HG03060 (cell line): ENCODE results near the gene DCAF7.

ENCODE experiments used
- ATAC-seq: cut with Tn5 transposase; IDR thresholded peaks from one replicate; pipeline ENCODE4 v1.9.1; 2021; ENCODE audit warnings: low read depth, moderate number of reproducible peaks; ENCODE audit not compliant: unreplicated experiment

DCAF7 gene

DNA sequence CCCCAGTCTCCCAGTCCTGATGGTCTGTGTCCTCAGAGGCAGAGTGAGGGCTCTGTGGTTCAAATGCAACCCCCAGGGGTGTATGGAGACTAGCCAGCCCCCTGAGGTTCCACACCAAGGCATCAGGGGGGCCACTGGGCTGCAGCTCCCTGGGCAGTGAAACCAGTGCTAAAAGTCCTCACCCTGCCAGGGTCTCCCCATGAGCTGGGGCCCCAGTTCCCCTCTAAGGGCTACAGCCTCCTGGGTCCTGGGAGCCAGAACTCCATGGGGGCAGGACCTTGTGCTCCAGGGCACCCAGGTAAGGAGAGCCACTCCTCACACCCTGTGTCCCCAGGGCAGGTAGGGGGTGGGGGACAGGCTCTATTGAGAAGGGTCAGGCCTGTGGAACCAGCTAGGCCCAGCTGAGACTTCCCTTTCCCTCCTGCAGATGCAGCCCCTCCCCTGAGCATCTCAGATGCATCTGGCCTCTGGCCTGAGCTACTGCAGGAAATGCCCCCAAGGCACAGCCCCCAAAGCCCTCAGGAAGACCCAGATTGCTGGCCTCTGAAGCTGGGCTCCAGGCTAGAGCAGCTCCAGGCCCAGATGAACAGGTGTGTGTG lies 6.4 kb upstream of the DCAF7 start:
- no peak for ATAC-seq

DNA sequence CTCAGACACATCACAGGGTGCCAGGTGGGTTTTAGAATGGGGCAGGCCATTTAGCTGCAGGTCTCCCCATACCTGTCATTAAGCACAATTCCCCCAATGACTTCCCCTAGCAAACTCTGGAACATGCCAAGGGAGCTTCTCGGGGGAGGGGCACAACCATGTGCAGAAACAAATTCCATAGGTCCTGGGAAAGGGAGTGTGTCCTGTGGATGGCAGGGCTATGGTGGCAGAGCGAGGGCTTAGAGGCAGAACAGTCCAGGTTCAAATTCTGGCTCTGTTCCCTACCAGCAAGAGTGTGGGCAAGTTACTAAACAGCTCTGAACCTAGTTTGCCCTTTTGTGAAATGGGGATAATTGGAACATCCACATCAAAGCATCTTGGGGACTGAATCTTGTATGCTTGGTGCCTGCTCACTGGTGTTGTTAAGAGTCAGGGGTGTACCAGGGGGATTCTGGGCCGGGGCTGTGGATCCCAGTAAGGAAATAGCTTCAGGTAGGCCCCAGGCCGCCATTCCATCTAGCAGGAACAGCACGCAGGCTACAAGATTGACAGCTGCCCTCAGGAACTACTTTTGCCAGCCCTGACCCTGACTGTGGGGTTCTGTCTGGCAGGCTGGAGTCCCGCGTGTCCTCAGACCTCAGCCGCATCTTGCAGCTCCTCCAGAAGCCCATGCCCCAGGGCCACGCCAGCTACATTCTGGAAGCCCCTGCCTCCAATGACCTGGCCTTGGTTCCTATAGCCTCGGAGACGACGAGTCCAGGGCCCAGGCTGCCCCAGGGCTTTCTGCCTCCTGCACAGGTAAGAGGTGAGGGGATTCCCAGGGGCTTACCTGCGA lies 5.6 kb upstream of the DCAF7 start:
- no peak for ATAC-seq

DNA sequence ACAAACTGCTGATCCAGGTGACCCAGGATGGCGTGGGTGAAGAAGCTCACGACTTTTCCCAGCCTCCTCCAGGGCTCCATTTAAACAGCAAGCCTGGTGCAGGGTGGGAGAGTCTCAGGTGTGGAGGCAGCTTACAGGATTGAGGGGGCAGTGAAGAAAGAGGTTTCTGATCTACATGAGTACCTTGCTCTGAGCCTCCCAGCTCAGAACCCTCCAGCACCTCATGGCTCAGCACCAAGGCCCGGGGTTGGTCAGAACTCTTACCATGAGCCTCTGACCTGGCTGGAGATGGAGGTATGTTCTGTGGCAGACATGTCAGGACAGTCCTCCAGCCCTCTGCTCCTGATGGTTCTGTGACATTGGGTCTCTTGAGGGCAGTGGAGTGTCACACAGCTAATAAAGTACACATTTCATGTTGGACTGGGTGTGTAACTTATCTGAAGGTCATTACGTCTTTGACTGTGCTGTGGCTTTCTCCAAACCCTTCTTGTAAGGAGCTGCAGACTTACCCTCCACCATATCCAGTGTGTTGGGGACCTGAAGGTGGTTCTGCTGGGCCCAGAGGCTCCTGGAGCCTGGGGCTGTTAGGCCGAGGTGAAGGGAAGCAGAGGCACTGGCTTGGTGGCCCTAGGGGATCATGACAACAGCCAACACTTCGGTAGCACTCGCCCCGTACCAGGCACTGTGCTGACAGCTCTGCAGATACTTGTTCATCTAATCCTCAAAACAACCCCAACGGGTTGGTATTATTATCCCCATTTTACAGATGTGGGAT lies 3.8 kb upstream of the DCAF7 start:
- ATAC-seq: no peak

DNA sequence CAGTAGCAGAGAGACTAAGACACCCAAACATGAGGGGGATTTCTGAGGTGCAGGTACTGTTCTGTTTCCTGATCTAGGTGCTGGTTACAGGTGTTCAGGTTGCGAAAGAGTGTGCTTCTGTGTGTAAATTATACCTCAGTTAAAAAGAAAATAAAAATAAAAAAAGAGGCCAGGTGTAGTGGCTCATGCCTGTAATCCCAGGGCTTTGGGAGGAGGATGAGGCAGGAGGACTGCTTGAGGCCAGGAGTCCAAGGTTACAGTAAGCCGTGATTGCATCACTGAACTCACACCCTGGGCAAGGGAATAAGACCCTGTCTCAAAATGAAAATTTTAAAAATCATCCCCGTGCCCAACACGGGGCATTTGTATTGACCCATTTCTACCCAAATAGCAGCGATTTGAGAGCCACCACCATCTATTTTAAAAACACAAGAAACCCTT lies 3.2 kb upstream of the DCAF7 start:
- ATAC-seq: no peak

DNA sequence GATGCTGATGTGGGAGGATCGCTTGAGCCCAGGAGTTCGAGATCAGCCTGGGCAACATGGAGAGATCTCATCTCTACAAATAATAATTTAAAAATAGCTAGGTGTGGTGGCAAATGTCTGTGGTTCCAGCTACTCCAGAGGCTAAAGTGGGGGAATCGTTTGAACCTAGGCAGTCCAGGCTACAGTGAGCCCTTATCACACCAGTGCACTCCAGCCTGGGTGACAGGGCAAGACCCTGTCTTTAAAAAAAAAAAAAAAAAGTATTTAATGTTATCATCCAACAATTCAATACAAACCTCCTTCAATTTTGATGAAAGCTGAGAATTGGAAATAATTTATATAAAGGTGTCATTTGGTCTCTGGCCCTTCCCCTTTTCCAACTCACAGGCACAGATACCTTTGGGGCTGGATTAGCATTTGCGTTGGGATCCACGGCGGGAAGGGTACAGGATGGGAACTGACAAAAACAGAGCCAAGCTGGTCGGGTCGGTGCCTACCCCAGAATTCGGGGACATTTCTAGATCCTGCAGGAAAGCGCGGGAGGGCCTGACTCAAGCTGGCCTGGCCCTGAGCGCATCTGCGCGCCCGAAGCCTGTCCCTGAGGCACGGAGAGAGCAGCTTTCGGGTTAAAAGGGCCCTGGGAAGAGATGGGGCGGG lies 860 bp upstream of the DCAF7 start:
- ATAC-seq: no peak

DNA sequence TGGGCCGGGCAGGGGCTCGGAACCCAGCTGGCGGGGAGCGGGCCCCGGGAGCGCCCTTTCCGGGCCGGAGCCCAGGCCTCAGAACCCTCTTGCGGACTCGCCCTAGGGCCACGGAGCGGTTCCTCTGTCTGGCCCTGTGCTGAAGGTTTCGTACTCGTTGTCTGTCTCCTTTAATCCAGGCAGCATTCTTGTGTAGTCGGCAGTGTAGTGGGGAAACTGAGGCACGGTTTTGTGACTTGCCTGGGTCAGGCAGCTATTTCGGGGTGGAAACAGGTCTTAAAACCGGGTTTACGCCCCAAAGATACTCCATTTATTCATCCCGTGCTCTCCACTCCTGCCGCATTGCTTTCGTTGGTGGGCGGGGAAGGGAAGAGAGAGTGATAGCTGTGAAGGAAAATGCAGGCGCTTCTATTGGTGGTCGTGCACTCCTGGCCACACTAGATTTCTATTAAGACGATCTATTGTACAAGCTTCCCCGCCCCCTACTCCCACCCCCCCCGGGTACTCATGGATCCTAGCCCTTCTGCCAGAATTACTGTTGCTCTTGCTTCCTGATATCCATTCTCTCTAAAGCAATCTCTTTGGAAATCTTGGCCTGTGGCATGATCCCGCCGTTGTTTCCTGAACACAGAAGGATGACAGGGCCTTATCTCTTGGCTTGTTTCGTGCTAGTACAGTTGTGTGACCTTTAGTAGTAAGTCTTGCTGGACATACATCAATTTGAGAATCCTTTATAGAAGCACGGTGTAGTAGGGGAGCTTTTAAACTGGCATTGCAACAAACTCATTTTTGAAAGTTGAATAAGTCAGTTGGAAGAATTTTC lies 751 bp downstream of the DCAF7 start:
- ATAC-seq: no peak

DNA sequence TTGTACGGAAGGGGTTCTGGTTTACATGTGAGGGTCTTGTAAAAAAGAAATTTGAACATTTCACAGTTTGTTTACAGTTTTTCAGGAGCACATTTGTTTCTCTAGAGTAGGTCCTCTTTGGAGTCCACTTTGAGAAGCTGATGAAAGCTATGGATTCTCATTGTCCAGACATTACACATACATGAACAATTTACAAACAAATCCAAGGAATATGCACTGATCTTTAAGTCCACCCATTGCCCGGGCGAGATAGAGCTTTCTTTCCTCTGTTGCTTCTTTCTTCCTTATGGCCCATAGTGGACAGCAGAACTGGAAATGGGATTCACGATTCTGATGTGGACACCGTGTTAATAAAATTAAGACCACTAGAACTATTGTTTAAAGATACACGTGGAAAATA lies 1.9 kb downstream of the DCAF7 start:
- ATAC-seq: no peak

DNA sequence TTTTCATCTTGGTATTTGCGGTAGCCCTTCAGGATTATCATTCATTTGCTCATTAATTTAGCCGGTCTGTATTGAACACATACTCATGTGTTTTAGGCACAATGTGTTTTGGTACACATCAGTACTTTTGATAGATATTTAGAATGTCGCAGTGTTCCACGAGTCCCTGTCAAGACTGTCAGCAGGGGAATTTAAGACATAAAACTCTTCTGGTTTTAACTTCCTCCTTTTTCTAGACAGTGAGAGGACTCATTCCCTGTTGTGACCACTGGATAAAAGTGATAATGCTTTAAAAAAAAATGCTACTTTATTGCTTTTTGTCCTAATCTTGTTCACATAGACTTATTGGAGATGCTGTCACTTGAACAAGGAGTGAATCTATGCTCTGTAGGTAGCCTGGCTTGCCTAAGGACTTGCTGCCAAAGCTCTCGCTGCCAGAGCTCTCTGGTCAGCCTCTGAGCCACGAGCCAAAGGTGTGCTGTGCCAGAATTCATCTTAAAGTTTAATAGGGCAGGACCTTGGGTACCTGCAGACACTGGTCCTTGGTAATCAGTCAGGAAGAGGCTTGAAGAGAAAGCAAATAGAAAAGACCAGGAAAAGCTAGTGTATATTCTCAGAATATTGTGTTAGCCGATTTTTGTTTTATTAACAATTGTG lies 5.4 kb downstream of the DCAF7 start:
- no peak for ATAC-seq

DNA sequence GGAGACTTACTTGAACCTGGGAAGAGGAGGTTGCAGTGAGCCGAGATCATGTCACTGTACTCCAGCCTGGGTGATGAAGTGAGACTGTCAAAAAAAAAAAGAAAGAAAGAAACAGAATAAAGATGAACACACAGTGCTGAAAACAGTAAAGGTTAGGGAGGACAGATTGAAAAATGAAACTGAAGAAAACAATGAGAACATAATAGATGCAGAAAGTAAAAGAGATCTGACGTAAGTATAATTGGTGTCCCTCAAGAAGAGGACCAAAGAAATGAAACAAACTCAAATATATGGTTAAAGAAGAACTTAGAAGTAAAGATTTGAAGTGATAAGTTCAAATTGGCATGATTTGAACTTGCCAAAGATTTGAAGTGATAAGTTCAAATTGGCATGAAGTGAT lies 7.1 kb downstream of the DCAF7 start:
- no peak for ATAC-seq

DNA sequence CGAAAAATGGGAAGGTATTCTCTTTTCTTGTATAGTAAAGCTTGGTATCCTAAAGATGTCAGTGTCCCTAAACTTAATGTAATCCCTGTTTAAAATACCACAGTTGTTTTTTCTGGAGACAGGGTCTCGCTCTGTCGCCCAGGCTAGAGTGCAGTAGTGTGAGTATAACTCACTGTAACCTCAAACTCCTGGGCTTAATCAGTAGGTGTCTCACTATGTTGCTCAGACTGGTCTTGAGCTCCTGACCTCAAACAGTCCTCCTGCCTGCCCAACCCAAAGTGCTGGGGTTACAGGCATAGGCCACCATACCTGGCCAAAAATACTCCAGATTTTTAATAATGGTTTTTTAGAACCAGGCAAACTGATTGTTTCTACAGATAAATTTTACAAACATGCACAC lies 8.2 kb downstream of the DCAF7 start:
- no peak for ATAC-seq

DNA sequence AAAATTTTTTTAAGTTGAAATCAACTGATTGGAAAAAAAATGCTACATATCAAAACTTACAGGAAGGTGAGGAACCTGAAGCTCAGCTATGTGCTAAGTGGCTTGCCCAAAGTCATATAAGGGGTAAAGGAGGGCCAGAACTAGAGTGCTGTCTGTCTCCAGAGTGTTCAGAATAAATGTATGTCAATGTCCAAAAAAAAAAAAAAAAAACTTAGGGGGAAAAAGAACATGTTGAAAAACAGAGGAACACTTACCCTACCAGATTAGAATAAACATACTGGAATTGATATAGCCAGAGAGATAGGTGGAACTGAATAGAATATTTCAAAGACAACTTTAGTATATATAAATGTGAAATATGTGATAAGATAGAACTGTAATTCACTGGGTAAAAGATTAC lies 11.5 kb downstream of the DCAF7 start:
- ATAC-seq: no peak

DNA sequence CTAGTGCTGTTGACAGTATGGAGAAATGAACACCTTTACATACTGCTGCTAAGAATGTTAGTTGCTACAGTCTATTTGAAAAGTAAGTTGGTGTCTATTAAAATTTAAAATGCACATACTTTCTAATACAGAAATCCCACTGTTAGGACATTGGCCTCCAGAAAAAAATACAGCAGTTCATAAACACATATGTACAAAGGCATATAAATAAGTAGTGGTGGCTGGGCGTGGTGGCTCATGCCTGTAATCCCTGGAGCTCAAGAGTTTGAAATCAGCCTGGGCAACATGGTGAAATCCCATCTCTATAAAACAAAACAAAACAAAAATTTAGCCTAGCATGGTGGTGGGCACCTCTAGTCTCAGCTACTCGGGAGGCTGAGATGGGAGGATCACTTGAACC lies 13.1 kb downstream of the DCAF7 start:
- ATAC-seq: no peak

DNA sequence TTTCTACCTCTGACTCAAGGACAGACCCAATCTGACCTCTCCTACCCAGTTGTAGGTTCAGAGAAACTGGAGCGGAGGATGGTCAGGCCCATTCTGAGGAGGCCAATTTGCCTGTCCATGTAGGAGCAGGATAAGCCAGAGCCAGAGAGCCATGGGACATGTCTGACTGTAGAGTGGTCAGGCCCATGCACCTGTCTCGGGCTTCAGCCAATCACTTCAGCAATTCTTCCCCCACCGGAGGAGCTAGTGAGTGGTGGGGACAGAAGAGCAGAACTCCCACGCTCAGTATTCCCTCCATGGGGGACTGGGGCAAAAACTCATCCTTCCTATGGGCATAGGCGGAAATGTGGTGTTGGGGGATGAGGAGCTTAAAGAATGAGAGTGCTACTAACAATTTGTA lies 14.3 kb downstream of the DCAF7 start:
- ATAC-seq: no peak

DNA sequence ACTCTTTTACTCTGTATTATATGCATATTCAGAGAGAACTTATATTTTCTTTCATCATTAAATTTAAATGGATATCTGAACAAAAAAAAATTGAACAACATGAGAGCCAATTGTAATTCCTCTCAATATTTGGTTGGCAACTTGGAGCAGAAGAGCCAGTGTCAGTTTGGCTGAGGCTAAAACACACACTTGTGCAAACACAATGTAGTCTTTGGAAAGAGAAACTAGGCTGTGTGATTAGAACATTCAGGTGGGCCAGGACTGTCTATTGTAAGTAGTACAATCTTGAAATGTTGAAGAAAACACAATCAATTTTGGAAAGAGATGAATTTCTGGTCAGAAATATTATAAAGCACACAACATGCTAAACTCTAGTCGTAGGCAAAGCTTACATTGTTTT lies 17.0 kb downstream of the DCAF7 start:
- no peak for ATAC-seq

DNA sequence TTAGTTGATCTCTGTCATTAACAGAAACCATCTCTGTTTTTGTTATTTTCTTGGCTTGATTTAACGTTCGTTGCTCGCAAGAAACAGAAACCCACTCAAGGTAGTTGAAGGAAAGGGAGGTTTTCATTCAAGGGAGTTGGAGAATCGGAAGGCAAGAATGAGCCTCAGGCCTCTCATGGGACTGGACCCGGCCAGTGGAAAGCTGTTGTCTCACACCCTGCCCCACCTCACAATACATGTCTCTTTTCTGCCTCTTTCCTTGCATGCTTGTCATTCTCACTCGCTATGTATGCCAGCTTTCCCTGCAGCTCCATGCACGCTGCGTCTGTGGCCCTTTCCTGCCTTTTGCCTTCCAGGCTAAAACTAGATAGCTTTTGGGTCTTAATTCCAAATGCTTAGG lies 18.3 kb downstream of the DCAF7 start:
- ATAC-seq: no peak

DNA sequence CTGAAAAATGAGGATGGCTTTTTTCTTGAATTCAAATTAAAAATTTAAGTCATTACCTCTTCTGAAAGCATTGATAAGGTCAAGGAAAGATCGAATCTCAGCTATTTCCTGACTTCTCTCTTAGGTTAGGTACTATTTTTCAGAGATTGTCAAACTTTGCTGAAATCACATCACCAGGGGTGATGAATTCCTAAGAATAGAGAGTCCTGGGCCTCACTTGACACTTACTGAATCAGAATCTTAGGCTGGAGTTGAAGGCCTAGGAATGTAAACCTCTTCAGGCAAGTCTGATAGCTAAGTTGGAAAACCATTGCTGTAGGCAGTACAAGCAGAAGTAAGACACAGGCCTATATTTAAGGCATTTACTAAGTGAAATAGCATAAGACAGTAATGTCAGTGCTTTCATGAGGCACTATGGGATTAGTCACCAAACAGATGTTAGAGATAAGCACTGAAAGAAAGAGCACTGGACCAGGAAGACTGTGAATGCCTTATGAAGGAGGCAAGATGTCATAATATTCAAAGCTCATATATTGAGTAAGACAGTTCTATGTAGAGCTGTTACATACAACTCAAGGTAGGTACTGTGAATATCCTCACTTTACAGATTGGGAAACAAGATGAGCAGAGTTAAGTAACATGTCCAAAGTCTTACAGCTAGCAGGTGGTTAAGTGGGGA lies 21.5 kb downstream of the DCAF7 start:
- no peak for ATAC-seq

DNA sequence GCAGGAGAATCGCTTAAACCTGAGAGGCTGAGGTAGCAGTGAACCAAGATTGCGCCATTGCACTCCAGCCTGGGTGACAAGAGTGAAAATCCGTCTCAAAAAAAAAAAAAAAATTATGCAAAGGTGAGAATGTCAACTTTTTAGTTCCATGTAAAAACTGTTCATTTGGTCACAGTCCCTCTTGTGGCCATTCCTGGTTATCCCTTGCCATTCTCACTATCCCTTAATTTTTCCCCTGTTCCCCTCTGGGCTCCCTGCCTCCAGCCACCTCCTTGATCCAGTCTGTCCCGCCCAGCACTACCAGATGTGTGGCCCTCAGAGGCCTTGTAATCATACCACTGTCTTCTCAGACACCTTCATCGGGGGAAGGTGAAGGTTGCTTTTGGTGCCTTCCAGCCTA lies 23.4 kb downstream of the DCAF7 start:
- ATAC-seq: no peak

DNA sequence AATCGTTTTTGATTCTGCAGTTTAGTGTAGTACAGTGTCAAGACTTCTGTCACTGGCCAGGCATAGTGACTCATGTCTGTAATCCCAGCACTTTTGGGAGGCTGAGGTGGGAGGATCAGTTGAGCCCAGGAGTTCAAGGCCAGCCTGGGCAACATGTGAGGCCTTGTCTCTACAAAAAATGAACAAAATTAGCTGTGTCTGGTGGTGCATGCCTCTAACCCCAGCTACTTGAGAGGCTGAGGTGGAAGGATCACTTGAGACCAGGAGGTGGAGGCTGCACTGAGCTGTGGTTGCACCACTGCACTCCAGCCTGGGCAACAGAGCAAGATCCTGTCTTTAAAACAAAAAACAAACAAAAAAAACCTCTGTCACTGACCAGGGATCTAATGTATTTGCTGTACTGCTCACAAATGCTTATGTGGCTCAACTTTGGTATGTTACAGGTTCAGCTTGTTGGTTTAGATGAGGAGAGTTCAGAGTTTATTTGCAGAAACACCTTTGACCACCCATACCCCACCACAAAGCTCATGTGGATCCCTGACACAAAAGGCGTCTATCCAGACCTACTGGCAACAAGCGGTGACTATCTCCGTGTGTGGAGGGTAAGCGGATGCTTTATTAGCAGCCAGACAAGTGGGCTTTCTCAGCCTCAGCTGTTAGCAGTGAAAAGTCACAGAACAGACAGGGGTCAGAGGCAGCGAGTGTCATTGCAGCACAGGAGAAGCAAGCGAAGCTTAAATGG lies 27.9 kb downstream of the DCAF7 start:
- ATAC-seq: no peak

DNA sequence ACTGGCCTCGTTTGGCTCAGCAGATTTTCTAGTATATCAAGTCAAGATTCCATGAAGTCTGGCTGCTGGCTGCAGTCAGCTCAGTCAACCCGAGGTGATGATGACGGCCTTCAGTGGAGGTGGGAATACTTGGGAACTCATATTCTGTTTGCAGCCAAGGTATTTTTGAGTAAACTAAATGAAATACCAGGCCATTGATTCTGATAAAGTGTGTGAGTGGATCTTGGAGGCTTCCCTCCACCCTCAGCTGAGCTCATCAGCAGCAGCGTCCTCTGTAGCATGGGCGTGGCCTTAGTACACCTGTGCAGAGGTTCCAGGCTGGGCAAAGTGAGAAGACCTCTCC lies 28.5 kb downstream of the DCAF7 start:
- no peak for ATAC-seq
